Measurements from ENCODE around the gene TCERG1.

Gene TCERG1

DNA sequence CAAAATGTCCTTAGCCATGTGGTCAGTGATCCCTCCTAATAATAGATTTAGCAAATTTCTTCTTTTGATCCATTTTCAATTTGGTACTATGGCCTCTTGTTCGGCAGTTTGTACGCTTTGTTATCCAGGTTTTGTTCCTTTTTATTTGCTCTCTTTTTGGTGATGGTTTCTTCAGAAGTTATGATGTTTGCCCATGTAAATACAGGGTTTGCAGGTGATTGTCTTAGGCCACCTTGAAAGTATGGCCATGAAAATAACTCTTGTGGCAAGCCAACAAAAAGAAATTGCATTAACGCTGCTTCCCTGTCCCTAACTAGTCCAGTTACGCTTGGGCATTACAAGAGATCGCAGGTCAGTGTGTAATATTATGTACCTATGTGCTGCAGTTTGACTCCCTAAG is 60.3 kb downstream of the TCERG1 start:
- Histone ChIP-seq H4K20me1 (ENCODE audit: insufficient read depth, low read length) (0 out of 2 replicates have a peak, but pooled peaks cover 3% of the 10 kb centered on the region), H3K9ac (ENCODE audit: low read depth, low read length) (no peak overlapping the region), H3K9me3 (ENCODE audit: insufficient read depth, low read length, severe bottlenecking) (no peaks in the 10 kb centered on the region), H3K27ac (ENCODE audit: low read length) (no peak overlapping the region), H3K27me3 (ENCODE audit: insufficient read depth, low read length, poor library complexity) (no peaks in the 10 kb centered on the region), H3K36me3 (ENCODE audit: insufficient read depth, low read length) (peaks cover 89% of the 10 kb centered on the region), H3K4me3 (ENCODE audit: low read depth in 1 of 2, low read length in 2 of 2) (no peak overlapping the region), H3K4me1 (ENCODE audit: insufficient read depth, low read length) (no peaks in the 10 kb centered on the region), H3K4me2 (ENCODE audit: insufficient read depth, low read length) (no peak overlapping the region), H3K79me2 (ENCODE audit: insufficient read depth, low read length) (no peaks in the 10 kb centered on the region), H2AFZ (ENCODE audit: low read depth, low read length) (no peak overlapping the region)
- TF ChIP-seq, protein P1, sequence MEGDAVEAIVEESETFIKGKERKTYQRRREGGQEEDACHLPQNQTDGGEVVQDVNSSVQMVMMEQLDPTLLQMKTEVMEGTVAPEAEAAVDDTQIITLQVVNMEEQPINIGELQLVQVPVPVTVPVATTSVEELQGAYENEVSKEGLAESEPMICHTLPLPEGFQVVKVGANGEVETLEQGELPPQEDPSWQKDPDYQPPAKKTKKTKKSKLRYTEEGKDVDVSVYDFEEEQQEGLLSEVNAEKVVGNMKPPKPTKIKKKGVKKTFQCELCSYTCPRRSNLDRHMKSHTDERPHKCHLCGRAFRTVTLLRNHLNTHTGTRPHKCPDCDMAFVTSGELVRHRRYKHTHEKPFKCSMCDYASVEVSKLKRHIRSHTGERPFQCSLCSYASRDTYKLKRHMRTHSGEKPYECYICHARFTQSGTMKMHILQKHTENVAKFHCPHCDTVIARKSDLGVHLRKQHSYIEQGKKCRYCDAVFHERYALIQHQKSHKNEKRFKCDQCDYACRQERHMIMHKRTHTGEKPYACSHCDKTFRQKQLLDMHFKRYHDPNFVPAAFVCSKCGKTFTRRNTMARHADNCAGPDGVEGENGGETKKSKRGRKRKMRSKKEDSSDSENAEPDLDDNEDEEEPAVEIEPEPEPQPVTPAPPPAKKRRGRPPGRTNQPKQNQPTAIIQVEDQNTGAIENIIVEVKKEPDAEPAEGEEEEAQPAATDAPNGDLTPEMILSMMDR (IDR thresholded peaks at IDR 0.05; ENCODE audit: borderline replicate concordance, extremely low read depth, low read length, poor library complexity, severe bottlenecking) = no peak
- TF ChIP-seq EZH2 (IDR thresholded peaks at IDR 0.05; ENCODE audit: borderline replicate concordance, low read depth, low read length, severe bottlenecking) = no peak
- ATAC-seq (ENCODE audit: insufficient read depth, low read depth) = no peak
- DNase-seq = no peak

DNA sequence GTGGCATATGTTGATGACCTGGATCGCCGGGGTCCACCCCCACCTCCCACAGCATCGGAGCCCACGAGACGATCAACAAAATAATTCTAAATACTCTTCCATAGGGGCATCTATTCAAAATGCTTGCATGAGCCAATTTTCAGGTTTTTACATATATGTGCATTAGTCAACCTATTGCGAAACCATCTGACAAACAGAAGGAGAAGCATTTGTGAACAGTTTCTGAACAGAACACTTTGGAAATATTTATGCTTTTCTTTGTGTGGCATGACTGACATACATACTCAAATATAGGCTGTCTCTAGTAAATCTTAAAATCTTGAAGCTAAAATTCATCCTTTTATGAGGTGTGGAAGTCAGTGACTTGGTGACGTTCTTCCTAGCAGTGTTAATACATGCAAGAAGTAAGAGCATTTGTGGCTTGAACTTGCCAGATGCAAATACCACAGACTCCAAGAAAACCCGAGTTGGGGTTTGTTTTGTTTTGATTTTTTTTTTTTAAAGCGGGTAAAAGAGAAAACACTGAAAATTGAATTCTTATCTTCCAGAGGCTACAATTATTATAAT is 63.5 kb downstream of the TCERG1 start:
- Histone ChIP-seq H3K4me3 (ENCODE audit: low read depth in 1 of 2, low read length in 2 of 2) (no peak overlapping the region), H3K4me2 (ENCODE audit: insufficient read depth, low read length) (no peak overlapping the region), H3K9ac (ENCODE audit: low read depth, low read length) (no peak overlapping the region), H3K36me3 (ENCODE audit: insufficient read depth, low read length) (peaks cover 69% of the 10 kb centered on the region), H3K4me1 (ENCODE audit: insufficient read depth, low read length) (no peaks in the 10 kb centered on the region), H3K27me3 (ENCODE audit: insufficient read depth, low read length, poor library complexity) (no peaks in the 10 kb centered on the region), H3K9me3 (ENCODE audit: insufficient read depth, low read length, severe bottlenecking) (no peaks in the 10 kb centered on the region), H4K20me1 (ENCODE audit: insufficient read depth, low read length) (no peaks in the 10 kb centered on the region), H3K27ac (ENCODE audit: low read length) (no peak overlapping the region), H2AFZ (ENCODE audit: low read depth, low read length) (no peak overlapping the region), H3K79me2 (ENCODE audit: insufficient read depth, low read length) (no peaks in the 10 kb centered on the region)
- TF ChIP-seq, protein P1 (IDR thresholded peaks at IDR 0.05; ENCODE audit: borderline replicate concordance, extremely low read depth, low read length, poor library complexity, severe bottlenecking) = no peak
- TF ChIP-seq EZH2 (IDR thresholded peaks at IDR 0.05; ENCODE audit: borderline replicate concordance, low read depth, low read length, severe bottlenecking) = no peak
- DNase-seq (no peak), ATAC-seq (ENCODE audit: insufficient read depth, low read depth) (no peak)

DNA sequence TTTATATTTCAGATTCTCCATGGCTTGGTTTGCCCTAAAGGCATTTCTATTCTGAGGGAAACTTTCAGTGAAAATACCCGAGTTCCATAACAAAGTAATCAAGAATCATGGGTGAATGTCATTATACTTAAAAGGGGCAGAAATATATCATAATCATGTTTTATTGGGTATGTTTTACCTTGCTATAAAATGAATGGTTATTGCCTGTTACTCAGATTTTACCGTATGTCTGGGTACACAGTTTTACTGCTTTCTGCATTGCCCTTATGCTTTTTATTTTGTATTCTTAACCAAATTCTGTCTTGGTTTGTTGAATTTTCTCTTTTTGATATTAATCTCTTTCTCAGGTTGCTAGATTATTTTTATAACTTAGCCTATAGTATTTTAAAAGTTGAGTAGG is 66.3 kb downstream of the TCERG1 start:
- Histone ChIP-seq H3K36me3 (ENCODE audit: insufficient read depth, low read length) (peaks cover 43% of the 10 kb centered on the region), H3K9me3 (ENCODE audit: insufficient read depth, low read length, severe bottlenecking) (no peaks in the 10 kb centered on the region), H3K4me3 (ENCODE audit: low read depth in 1 of 2, low read length in 2 of 2) (no peak overlapping the region), H4K20me1 (ENCODE audit: insufficient read depth, low read length) (no peaks in the 10 kb centered on the region), H3K27me3 (ENCODE audit: insufficient read depth, low read length, poor library complexity) (no peaks in the 10 kb centered on the region), H3K4me2 (ENCODE audit: insufficient read depth, low read length) (no peak overlapping the region), H3K79me2 (ENCODE audit: insufficient read depth, low read length) (no peaks in the 10 kb centered on the region), H2AFZ (ENCODE audit: low read depth, low read length) (no peak overlapping the region), H3K9ac (ENCODE audit: low read depth, low read length) (no peak overlapping the region), H3K27ac (ENCODE audit: low read length) (no peak overlapping the region), H3K4me1 (ENCODE audit: insufficient read depth, low read length) (no peaks in the 10 kb centered on the region)
- ATAC-seq (ENCODE audit: insufficient read depth, low read depth) = no peak
- DNase-seq = no peak
- TF ChIP-seq EZH2 (IDR thresholded peaks at IDR 0.05; ENCODE audit: borderline replicate concordance, low read depth, low read length, severe bottlenecking) = no peak
- TF ChIP-seq, protein P1 (IDR thresholded peaks at IDR 0.05; ENCODE audit: borderline replicate concordance, extremely low read depth, low read length, poor library complexity, severe bottlenecking) = no peak

Measured in DND-41 (cell line).